ENCODE results near the gene TAF13. TPM values are rescaled to one million over a fixed set of nuclear protein-coding genes. Genes with fewer than 3 reads are reported as not detected.
"Not testable (repeated sequence)": the region's sequence is repeated elsewhere in the genome, so short reads cannot be mapped to it uniquely, and the experiment has no call there.

TAF13 gene
- total RNA-seq, 1 donor from 2014 or later: 38.8 TPM

GRCh38 chr1:109027841-109028240 lies 48.0 kb downstream of the TAF13 start:
- peak; percentile 11 for TF ChIP-seq CTCF (IDR thresholded peaks at IDR 0.05)
- Histone ChIP-seq H3K27ac (no peak overlapping the region), H3K27me3 (ENCODE audit: low read depth) (no peaks in the 10 kb centered on the region), H3K36me3 (peaks cover 4% of the 10 kb centered on the region), H3K9me3 (no peaks in the 10 kb centered on the region), H3K4me3 (no peak overlapping the region), H3K4me1 (no peaks in the 10 kb centered on the region)
- DNase-seq (no peak), ATAC-seq (no peak)
- intact Hi-C loops (cut with DNase I): no loop called here

- Histone ChIP-seq H3K9me3 (no peaks in the 10 kb centered on the region), H3K4me3 (no peak overlapping the region), H3K36me3 (peaks cover 11% of the 10 kb centered on the region), H3K4me1 (no peaks in the 10 kb centered on the region), H3K27ac (no peak overlapping the region), H3K27me3 (ENCODE audit: low read depth) (no peaks in the 10 kb centered on the region)
- intact Hi-C loops (cut with DNase I): no loop called here
- ATAC-seq: no peak
- TF ChIP-seq CTCF (IDR thresholded peaks at IDR 0.05): no peak
- DNase-seq: no peak
These were observed 50.1 kb downstream of the TAF13 start for GRCh38 chr1:109025694-109026093.

- DNase-seq (no peak), ATAC-seq (no peak)
- Histone ChIP-seq H3K27ac (no peak overlapping the region), H3K4me3 (no peak overlapping the region), H3K4me1 (no peaks in the 10 kb centered on the region), H3K36me3 (peaks cover 11% of the 10 kb centered on the region), H3K9me3 (no peaks in the 10 kb centered on the region), H3K27me3 (ENCODE audit: low read depth) (no peaks in the 10 kb centered on the region)
- TF ChIP-seq CTCF (IDR thresholded peaks at IDR 0.05): no peak
- intact Hi-C loops (cut with DNase I): no loop called here
These were observed 51.2 kb downstream of the TAF13 start for GRCh38 chr1:109024646-109025045.

- no peak overlapping the region for H3K4me3 ChIP-seq
- intact Hi-C loops (cut with DNase I): no loop called here
- no peak overlapping the region for H3K27ac ChIP-seq
- TF ChIP-seq CTCF (IDR thresholded peaks at IDR 0.05): no peak
- no peaks in the 10 kb centered on the region for H3K9me3 ChIP-seq
- ATAC-seq (no peak), DNase-seq (no peak)
- H3K36me3 ChIP-seq: peaks cover 33% of the 10 kb centered on the region
- no peaks in the 10 kb centered on the region for H3K27me3 ChIP-seq (ENCODE audit: low read depth)
- no peaks in the 10 kb centered on the region for H3K4me1 ChIP-seq
These were observed 55.0 kb downstream of the TAF13 start for GRCh38 chr1:109020693-109021257.

- H3K27ac ChIP-seq; intact Hi-C loops (cut with DNase I); DNase-seq; H3K4me3 ChIP-seq; H3K9me3 ChIP-seq; ATAC-seq; H3K4me1 ChIP-seq; H3K27me3 ChIP-seq (ENCODE audit: low read depth): not testable (repeated sequence)
- H3K36me3 ChIP-seq: peaks cover 51% of the 10 kb centered on the region
These were observed 58.1 kb downstream of the TAF13 start for GRCh38 chr1:109017719-109018118.

- no peak for DNase-seq
- H3K9me3 ChIP-seq: no peaks in the 10 kb centered on the region
- no peak overlapping the region for H3K4me3 ChIP-seq
- intact Hi-C loops (cut with DNase I): no loop called here
- no peak overlapping the region for H3K27ac ChIP-seq
- ATAC-seq: no peak
- H3K27me3 ChIP-seq (ENCODE audit: low read depth): no peaks in the 10 kb centered on the region
- TF ChIP-seq CTCF (IDR thresholded peaks at IDR 0.05): no peak
- peaks cover 52% of the 10 kb centered on the region for H3K36me3 ChIP-seq
- H3K4me1 ChIP-seq: no peaks in the 10 kb centered on the region
These were observed 58.7 kb downstream of the TAF13 start for GRCh38 chr1:109017134-109017533.

Other genes starting within 250 kb of the TAF13 start
- gene AKNAD1, start 218.9 kb downstream of the TAF13 start, total RNA-seq: 1.3 TPM
- gene GPSM2, start 199.0 kb downstream of the TAF13 start, total RNA-seq: 16.5 TPM
- gene CLCC1, start 112.5 kb downstream of the TAF13 start, total RNA-seq: 32.1 TPM
- 14.3 TPM for gene WDR47, start 33.9 kb downstream of the TAF13 start, total RNA-seq
- gene TMEM167B, start 14.8 kb upstream of the TAF13 start, total RNA-seq: 45.9 TPM
- 24.4 TPM for gene ELAPOR1, start 38.1 kb upstream of the TAF13 start, total RNA-seq
- gene SARS1, start 137.9 kb upstream of the TAF13 start, total RNA-seq: 188 TPM
- 7.2 TPM for gene CELSR2, start 173.5 kb upstream of the TAF13 start, total RNA-seq
- 4.2 TPM for gene PSRC1, start 207.1 kb upstream of the TAF13 start, total RNA-seq
- 2.8 TPM for gene MYBPHL, start 231.0 kb upstream of the TAF13 start, total RNA-seq